SK-N-SH (cell line): ENCODE data around the gene EPHA3. TPM values are rescaled to one million over a fixed set of nuclear protein-coding genes. Genes with fewer than 3 reads are reported as not detected.

Experiments
- CTCF ChIA-PET: fragments of 300-600, 350-600 bp; formaldehyde crosslinking; extraction: SDS; loops from one replicate; lab custom pipeline; 2021; lab: Yijun Ruan, JAX
- POLR2A ChIA-PET: fragments of 350-600 bp; sonication (Branson Sonifier 250); formaldehyde crosslinking; extraction: SDS; loops from one replicate; lab custom pipeline; 2020; ENCODE audit warnings: antibody characterized with exemption, inconsistent platforms; lab: Yijun Ruan, JAX
- DNase-seq: peaks from one replicate; pipeline ENCODE4 v3.0.0; 2012
- H2AFZ ChIP-seq: fragments of 200-600 bp; sonication (generic); 2 replicates; pipeline ENCODE4 v1.8.1; 2016; ENCODE audit warnings: antibody characterized with exemption, mild to moderate bottlenecking, low read depth
- H3F3A ChIP-seq: fragments of 200-600 bp; sonication (generic); replicated peaks from 2 replicates; pipeline ENCODE3; 2016; ENCODE audit warnings: antibody characterized with exemption, mild to moderate bottlenecking; ENCODE audit not compliant: insufficient read depth
- H3K27ac ChIP-seq, 2 experiments: fragments of 200-500 bp in 1 of 2; fragments of 200-600 bp in 1 of 2; sonication (Bioruptor generic) in 1 of 2; sonication (generic), shearing (Covaris generic) in 1 of 2; 2 replicates each; pipeline versions ENCODE4 v1.5.1 to v1.6.1; 2014 to 2016; ENCODE audit warnings: low read depth in 2 of 2, inconsistent platforms in 1 of 2, low read length in 1 of 2, mild to moderate bottlenecking in 1 of 2, mixed read lengths in 1 of 2
- H3K27me3 ChIP-seq: fragments of 200-600 bp; sonication (generic), shearing (Covaris generic); 2 replicates; pipeline ENCODE4 v1.6.1; 2016; ENCODE audit warnings: mixed run types; ENCODE audit not compliant: insufficient read depth
- H3K36me3 ChIP-seq, 2 experiments: fragments of 200-500 bp in 1 of 2; fragments of 200-600 bp in 1 of 2; sonication (Bioruptor generic) in 1 of 2; sonication (generic) in 1 of 2; replicated peaks in 1 of 2; 2 replicates each; pipeline versions ENCODE3 to v1.5.1; 2014 to 2016; ENCODE audit warnings: low read length in 1 of 2, mild to moderate bottlenecking in 1 of 2; ENCODE audit not compliant: insufficient read depth in 2 of 2, control insufficient read depth in 1 of 2
- H3K4me1 ChIP-seq, 2 experiments: fragments of 200-500 bp in 1 of 2; fragments of 200-600 bp in 1 of 2; sonication (Bioruptor generic) in 1 of 2; sonication (generic), shearing (Covaris generic) in 1 of 2; 2 replicates each; pipeline versions ENCODE4 v1.5.1 to v1.6.1; 2014 to 2016; ENCODE audit warnings: low read depth in 1 of 2, low read length in 1 of 2, mixed run types in 1 of 2; ENCODE audit not compliant: insufficient read depth in 2 of 2, control insufficient read depth in 1 of 2
- H3K4me2 ChIP-seq: fragments of 200-600 bp; sonication (generic), shearing (Covaris generic); 2 replicates; pipeline ENCODE4 v1.6.1; 2017; ENCODE audit warnings: mixed run types
- H3K4me3 ChIP-seq, 2 experiments: fragments of 200-500 bp in 1 of 2; fragments of 200-600 bp in 1 of 2; sonication (Bioruptor generic) in 1 of 2; sonication (generic), shearing (Covaris generic) in 1 of 2; 2 replicates each; pipeline versions ENCODE4 v1.5.1 to v1.8.1; 2014 to 2016; ENCODE audit warnings: low read depth in 2 of 2, inconsistent platforms in 1 of 2, low read length in 1 of 2, mild to moderate bottlenecking in 1 of 2, mixed read lengths in 1 of 2, moderate library complexity in 1 of 2
- H3K79me2 ChIP-seq: fragments of 200-600 bp; sonication (generic); 2 replicates; pipeline ENCODE4 v1.8.1; 2017; ENCODE audit warnings: mild to moderate bottlenecking; ENCODE audit not compliant: insufficient read depth
- H3K9ac ChIP-seq: fragments of 200-600 bp; sonication (generic); 2 replicates; pipeline ENCODE4 v1.6.1; 2017; ENCODE audit warnings: mixed run types
- H3K9me2 ChIP-seq: fragments of 200-600 bp; sonication (generic); 2 replicates; pipeline ENCODE4 v1.6.1; 2017; ENCODE audit warnings: mixed run types
- H3K9me3 ChIP-seq: fragments of 200-600 bp; sonication (generic); 2 replicates; pipeline ENCODE4 v1.6.1; 2017; ENCODE audit warnings: mixed run types, mild to moderate bottlenecking, moderate library complexity
- H4K20me1 ChIP-seq: fragments of 200-600 bp; sonication (generic); 2 replicates; pipeline ENCODE4 v1.6.1; 2017; ENCODE audit warnings: mild to moderate bottlenecking, mixed run types; ENCODE audit not compliant: insufficient read depth
- ELF1 ChIP-seq: IDR thresholded peaks from 2 replicates; pipeline ENCODE4 v1.4.0; 2012
- EZH2phosphoT487 ChIP-seq: fragments of 200-600 bp; sonication (generic); IDR thresholded peaks from 2 replicates; pipeline ENCODE4 v1.6.1; 2017; ENCODE audit warnings: low read depth, mixed run types, mild to moderate bottlenecking, antibody characterized with exemption, moderate library complexity, borderline replicate concordance
- FOXJ3 ChIP-seq: sonication (generic); formaldehyde crosslinking; IDR thresholded peaks from 2 replicates; pipeline ENCODE4 v1.5.1; 2020; ENCODE audit warnings: mild to moderate bottlenecking, missing genetic modification reagents
- FOXM1 ChIP-seq: IDR thresholded peaks from 2 replicates; pipeline ENCODE4 v1.4.0; 2012; ENCODE audit warnings: low read depth, mild to moderate bottlenecking
- GABPA ChIP-seq: IDR thresholded peaks from 2 replicates; pipeline ENCODE4 v1.4.0; 2012; ENCODE audit warnings: low read depth, mild to moderate bottlenecking
- MEF2A ChIP-seq: IDR thresholded peaks from 2 replicates; pipeline ENCODE4 v1.4.0; 2012; ENCODE audit warnings: low read depth, borderline replicate concordance
- NFIC ChIP-seq: IDR thresholded peaks from 2 replicates; pipeline ENCODE4 v1.4.0; 2012; ENCODE audit warnings: borderline replicate concordance
- POLR2AphosphoS5 ChIP-seq: IDR thresholded peaks from 2 replicates; pipeline ENCODE4 v1.6.1; 2012; ENCODE audit warnings: low read depth, low read length
- RAD21 ChIP-seq: IDR thresholded peaks from 2 replicates; pipeline ENCODE4 v1.6.1; 2012; ENCODE audit warnings: mild to moderate bottlenecking, low read length
- RCOR1 ChIP-seq: fragments of 150-350 bp; IDR thresholded peaks from 2 replicates; pipeline ENCODE4 v1.6.1; 2017; ENCODE audit warnings: antibody characterized with exemption, low read length
- SIN3A ChIP-seq: IDR thresholded peaks from 2 replicates; pipeline ENCODE4 v1.6.1; 2012; ENCODE audit warnings: low read depth, mild to moderate bottlenecking, low read length, moderate library complexity, borderline replicate concordance
- SMC3 ChIP-seq: IDR thresholded peaks from 2 replicates; pipeline ENCODE4 v1.6.1; 2012; ENCODE audit warnings: low read depth, low read length, improper control_type of control experiment
- TCF12 ChIP-seq: IDR thresholded peaks from 2 replicates; pipeline ENCODE4 v1.4.0; 2012
- TEAD4 ChIP-seq: IDR thresholded peaks from 2 replicates; pipeline ENCODE4 v1.4.0; 2012; ENCODE audit warnings: mild to moderate bottlenecking, borderline replicate concordance; ENCODE audit not compliant: insufficient read depth
- WGBS: methylation state at CpG from one replicate; pipeline ENCODE4 v1.1.6; 2017; ENCODE audit warnings: low lambda C conversion rate; 5-methylcytosine and 5-hydroxymethylcytosine counted together
- polyA plus RNA-seq, 3 experiments: library from polyadenylated mRNA; depleted of rRNA; stranded (reverse); fragments of >200 nt; gene quantifications; 2 replicates each; pipeline ENCODE4 v1.2.3, GENCODE V29; 2012
- TF ChIP-seq, protein P1 (sequence below): IDR thresholded peaks from 2 replicates; pipeline ENCODE4 v1.4.0; 2012; ENCODE audit warnings: low read depth
- TF ChIP-seq, protein P2 (sequence below): IDR thresholded peaks from 2 replicates; pipeline ENCODE4 v1.6.1; 2012; ENCODE audit warnings: mild to moderate bottlenecking, low read depth, low read length, moderate library complexity
- TF ChIP-seq, protein P3 (sequence below): IDR thresholded peaks from 2 replicates; pipeline ENCODE4 v1.4.0; 2012; ENCODE audit warnings: low read depth, borderline replicate concordance
- TF ChIP-seq, protein P4 (sequence below): fragments of 150-350 bp; IDR thresholded peaks from 2 replicates; pipeline ENCODE4 v1.6.1; 2017; ENCODE audit warnings: antibody characterized with exemption, low read length, low read depth, borderline replicate concordance

EPHA3 gene
- polyA plus RNA-seq, 1 of the 3 experiments (the other 2 are of a cell fraction) = not detected

DNA sequence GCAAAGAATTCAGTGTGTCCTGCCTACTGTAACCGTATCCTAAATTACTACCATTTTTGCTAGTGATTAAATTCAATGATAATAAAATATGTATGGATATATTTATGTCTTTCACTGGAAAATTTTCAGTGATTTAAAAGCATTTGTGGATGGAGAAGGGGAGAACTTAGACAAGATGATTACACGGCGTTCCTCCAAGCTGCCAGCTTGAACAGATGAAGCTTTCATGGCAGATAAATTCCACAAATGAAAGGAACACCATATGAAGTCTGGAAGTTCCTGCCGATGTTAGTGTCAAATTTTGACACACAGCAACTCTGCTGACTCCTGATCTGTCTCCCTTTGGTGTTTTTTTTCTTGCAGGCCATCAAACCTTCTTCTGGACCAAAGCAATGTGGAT is 364.7 kb downstream of the EPHA3 start:
- ChIA-PET POLR2A (no interaction called here), CTCF (no interaction called here)
- DNase-seq = no peak
- no peaks in the 10 kb centered on the region for H3F3A ChIP-seq
- no peak overlapping the region for H3K27ac ChIP-seq
- no peaks in the 10 kb centered on the region for H3K4me1 ChIP-seq
- H3K4me3 ChIP-seq = no peak overlapping the region
- no peak overlapping the region for H3K9ac ChIP-seq
- no peak for TF ChIP-seq MEF2A
- TF ChIP-seq GABPA = no peak
- TF ChIP-seq FOXJ3 = no peak
- TF ChIP-seq TCF12 = no peak
- no peak for TF ChIP-seq TEAD4
- no peak for TF ChIP-seq SIN3A
- TF ChIP-seq, protein P1, sequence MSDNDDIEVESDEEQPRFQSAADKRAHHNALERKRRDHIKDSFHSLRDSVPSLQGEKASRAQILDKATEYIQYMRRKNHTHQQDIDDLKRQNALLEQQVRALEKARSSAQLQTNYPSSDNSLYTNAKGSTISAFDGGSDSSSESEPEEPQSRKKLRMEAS = no peak
- TF ChIP-seq FOXM1 = no peak
- no peak for TF ChIP-seq POLR2AphosphoS5
- TF ChIP-seq RCOR1 = no peak
- TF ChIP-seq, protein P2, sequence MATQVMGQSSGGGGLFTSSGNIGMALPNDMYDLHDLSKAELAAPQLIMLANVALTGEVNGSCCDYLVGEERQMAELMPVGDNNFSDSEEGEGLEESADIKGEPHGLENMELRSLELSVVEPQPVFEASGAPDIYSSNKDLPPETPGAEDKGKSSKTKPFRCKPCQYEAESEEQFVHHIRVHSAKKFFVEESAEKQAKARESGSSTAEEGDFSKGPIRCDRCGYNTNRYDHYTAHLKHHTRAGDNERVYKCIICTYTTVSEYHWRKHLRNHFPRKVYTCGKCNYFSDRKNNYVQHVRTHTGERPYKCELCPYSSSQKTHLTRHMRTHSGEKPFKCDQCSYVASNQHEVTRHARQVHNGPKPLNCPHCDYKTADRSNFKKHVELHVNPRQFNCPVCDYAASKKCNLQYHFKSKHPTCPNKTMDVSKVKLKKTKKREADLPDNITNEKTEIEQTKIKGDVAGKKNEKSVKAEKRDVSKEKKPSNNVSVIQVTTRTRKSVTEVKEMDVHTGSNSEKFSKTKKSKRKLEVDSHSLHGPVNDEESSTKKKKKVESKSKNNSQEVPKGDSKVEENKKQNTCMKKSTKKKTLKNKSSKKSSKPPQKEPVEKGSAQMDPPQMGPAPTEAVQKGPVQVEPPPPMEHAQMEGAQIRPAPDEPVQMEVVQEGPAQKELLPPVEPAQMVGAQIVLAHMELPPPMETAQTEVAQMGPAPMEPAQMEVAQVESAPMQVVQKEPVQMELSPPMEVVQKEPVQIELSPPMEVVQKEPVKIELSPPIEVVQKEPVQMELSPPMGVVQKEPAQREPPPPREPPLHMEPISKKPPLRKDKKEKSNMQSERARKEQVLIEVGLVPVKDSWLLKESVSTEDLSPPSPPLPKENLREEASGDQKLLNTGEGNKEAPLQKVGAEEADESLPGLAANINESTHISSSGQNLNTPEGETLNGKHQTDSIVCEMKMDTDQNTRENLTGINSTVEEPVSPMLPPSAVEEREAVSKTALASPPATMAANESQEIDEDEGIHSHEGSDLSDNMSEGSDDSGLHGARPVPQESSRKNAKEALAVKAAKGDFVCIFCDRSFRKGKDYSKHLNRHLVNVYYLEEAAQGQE = no peak
- H3K4me2 ChIP-seq = no peak overlapping the region
- H3K36me3 ChIP-seq = no peaks in the 10 kb centered on the region
- no peak overlapping the region for H2AFZ ChIP-seq
- no peaks in the 10 kb centered on the region for H3K79me2 ChIP-seq
- H3K27me3 ChIP-seq = no peaks in the 10 kb centered on the region
- 2% methylated on average over 4 of the region's 4 CpGs for whole genome bisulfite sequencing
- H3K9me2 ChIP-seq = no peaks in the 10 kb centered on the region
- H4K20me1 ChIP-seq = no peaks in the 10 kb centered on the region
- no peaks in the 10 kb centered on the region for H3K9me3 ChIP-seq

DNA sequence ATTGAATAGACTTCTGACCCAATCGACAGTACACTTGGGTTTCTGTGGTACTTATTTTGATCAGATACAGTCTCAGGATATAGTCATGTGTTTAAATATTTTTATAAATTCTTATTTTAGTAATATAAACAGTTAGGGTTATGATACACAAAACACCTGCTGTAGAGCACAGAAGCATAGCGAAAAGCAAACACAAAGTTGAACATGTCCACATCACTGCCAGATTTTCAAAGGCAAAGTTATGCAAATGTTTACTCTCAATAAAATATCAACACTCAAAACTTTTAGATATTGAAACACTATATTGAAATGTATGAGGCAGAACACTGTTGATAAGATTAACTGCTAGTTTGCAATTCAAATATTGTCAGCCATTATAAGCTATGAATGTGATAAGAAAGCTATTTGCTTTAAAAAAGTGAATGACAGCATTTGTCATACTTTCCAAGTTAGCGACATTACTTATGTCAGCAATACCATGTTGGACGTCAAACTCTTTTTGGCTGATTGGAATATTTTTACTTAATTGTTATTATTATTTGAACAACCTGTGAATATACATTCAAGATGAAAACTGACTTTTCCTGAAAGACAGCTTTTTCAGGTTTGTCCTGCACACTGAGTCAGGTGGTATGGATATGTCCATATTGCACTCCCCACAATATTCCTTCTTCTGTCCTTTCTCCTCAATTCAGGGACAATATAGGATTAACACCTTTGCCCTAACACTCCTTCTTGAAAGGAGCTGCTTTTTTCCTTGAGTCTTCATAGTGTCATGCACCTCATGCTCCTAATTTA is 367.1 kb downstream of the EPHA3 start:
- Histone ChIP-seq H3K4me1 (no peaks in the 10 kb centered on the region), H3K9me3 (no peaks in the 10 kb centered on the region), H3K36me3 (no peaks in the 10 kb centered on the region), H3K4me2 (no peak overlapping the region), H3K9me2 (no peaks in the 10 kb centered on the region), H3F3A (no peaks in the 10 kb centered on the region), H3K79me2 (no peaks in the 10 kb centered on the region), H3K9ac (no peak overlapping the region), H4K20me1 (no peaks in the 10 kb centered on the region), H3K27ac (no peak overlapping the region), H3K4me3 (no peak overlapping the region), H3K27me3 (no peaks in the 10 kb centered on the region), H2AFZ (no peak overlapping the region)
- POLR2A ChIA-PET = no interaction called here
- DNase-seq = no peak
- CTCF ChIA-PET = no interaction called here
- WGBS = 3% methylated on average over 4 of the region's 4 CpGs
- TF ChIP-seq SMC3 = no peak
- TF ChIP-seq, protein P3, sequence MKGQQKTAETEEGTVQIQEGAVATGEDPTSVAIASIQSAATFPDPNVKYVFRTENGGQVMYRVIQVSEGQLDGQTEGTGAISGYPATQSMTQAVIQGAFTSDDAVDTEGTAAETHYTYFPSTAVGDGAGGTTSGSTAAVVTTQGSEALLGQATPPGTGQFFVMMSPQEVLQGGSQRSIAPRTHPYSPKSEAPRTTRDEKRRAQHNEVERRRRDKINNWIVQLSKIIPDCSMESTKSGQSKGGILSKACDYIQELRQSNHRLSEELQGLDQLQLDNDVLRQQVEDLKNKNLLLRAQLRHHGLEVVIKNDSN = no peak
- TF ChIP-seq ELF1 = no peak
- TF ChIP-seq SIN3A = no peak
- no peak for TF ChIP-seq NFIC
- no peak for TF ChIP-seq RAD21
- no peak for TF ChIP-seq EZH2phosphoT487
- TF ChIP-seq GABPA = no peak
- TF ChIP-seq, protein P4, sequence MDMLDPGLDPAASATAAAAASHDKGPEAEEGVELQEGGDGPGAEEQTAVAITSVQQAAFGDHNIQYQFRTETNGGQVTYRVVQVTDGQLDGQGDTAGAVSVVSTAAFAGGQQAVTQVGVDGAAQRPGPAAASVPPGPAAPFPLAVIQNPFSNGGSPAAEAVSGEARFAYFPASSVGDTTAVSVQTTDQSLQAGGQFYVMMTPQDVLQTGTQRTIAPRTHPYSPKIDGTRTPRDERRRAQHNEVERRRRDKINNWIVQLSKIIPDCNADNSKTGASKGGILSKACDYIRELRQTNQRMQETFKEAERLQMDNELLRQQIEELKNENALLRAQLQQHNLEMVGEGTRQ = no peak
- TF ChIP-seq, protein P2 = no peak
- TF ChIP-seq FOXM1 = no peak
